ENCODE results near the gene HYOU1. TPM values are rescaled to one million over a fixed set of nuclear protein-coding genes. Genes with fewer than 3 reads are reported as not detected.
A peak's percentile ranks its signal among the peaks of the same experiment; 100 is the strongest.
"Not testable (repeated sequence)": the region's sequence is repeated elsewhere in the genome, so short reads cannot be mapped to it uniquely, and the experiment has no call there.

HYOU1 gene
- total RNA-seq, 2 donors from 2014 or later = 277 to 315 TPM

DNA sequence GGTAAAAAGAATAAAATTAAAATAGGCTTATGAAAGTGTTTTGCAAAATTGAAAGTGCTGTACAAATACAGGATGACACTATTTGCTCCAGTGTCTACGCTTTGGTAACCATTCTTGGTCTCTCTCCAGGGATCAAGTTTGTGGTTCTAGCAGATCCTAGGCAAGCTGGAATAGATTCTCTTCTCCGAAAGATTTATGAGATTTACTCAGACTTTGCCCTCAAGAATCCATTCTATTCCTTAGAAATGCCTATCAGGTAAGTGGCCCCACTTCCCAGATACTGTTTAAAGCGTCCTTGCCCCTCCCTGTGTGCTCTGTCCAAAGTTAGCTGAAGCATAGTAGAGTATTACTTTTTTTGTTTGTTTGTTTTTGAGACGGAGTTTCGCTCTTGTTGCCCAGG lies 35.4 kb downstream of the HYOU1 start:
- Histone ChIP-seq H3K27me3 (ENCODE audit: control insufficient read depth, insufficient read depth, low read length, poor library complexity, severe bottlenecking) (no peaks in the 10 kb centered on the region), H3K27ac (ENCODE audit: low read depth, low read length) (no peak overlapping the region), H3K4me1 (ENCODE audit: control insufficient read depth, insufficient read depth, low read length) (peaks cover 16% of the 10 kb centered on the region), H3K9ac (ENCODE audit: extremely low read depth, low read length, poor library complexity, severe bottlenecking) (no peak overlapping the region), H3K4me3 (ENCODE audit: low read length) (no peak overlapping the region), H3K9me3 (ENCODE audit: control insufficient read depth, low read length) (no peaks in the 10 kb centered on the region), H3K36me3 (ENCODE audit: control insufficient read depth, insufficient read depth, low read length) (peaks cover 55% of the 10 kb centered on the region)
- no peak for DNase-seq
- H3K4me1 Mint-ChIP-seq = peaks cover 33% of the 10 kb centered on the region
- TF ChIP-seq, protein P1, sequence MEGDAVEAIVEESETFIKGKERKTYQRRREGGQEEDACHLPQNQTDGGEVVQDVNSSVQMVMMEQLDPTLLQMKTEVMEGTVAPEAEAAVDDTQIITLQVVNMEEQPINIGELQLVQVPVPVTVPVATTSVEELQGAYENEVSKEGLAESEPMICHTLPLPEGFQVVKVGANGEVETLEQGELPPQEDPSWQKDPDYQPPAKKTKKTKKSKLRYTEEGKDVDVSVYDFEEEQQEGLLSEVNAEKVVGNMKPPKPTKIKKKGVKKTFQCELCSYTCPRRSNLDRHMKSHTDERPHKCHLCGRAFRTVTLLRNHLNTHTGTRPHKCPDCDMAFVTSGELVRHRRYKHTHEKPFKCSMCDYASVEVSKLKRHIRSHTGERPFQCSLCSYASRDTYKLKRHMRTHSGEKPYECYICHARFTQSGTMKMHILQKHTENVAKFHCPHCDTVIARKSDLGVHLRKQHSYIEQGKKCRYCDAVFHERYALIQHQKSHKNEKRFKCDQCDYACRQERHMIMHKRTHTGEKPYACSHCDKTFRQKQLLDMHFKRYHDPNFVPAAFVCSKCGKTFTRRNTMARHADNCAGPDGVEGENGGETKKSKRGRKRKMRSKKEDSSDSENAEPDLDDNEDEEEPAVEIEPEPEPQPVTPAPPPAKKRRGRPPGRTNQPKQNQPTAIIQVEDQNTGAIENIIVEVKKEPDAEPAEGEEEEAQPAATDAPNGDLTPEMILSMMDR (conservative IDR thresholded peaks at IDR 0.05) = no peak
- H3K27ac Mint-ChIP-seq = no peak overlapping the region
- no peak overlapping the region for H3K4me3 Mint-ChIP-seq
- WGBS, 2 experiments (ENCODE audit: insufficient coverage in 1 of 2, insufficient read length in 1 of 2) = 92 to 100% methylated on average over 5 of the region's 5 CpGs
- no peaks in the 10 kb centered on the region for H3K9me3 Mint-ChIP-seq
- H3K27me3 Mint-ChIP-seq (ENCODE audit: insufficient read depth) = no peaks in the 10 kb centered on the region
- peaks cover 64% of the 10 kb centered on the region for H3K36me3 Mint-ChIP-seq (ENCODE audit: low read depth)

- Histone ChIP-seq H3K4me3 (ENCODE audit: low read length) (peak overlapping the region; percentile 99), H3K27me3 (ENCODE audit: control insufficient read depth, insufficient read depth, low read length, poor library complexity, severe bottlenecking) (no peaks in the 10 kb centered on the region), H3K9me3 (ENCODE audit: control insufficient read depth, low read length) (no peaks in the 10 kb centered on the region), H3K27ac (ENCODE audit: low read depth, low read length) (no peak overlapping the region), H3K9ac (ENCODE audit: extremely low read depth, low read length, poor library complexity, severe bottlenecking) (no peak overlapping the region), H3K36me3 (ENCODE audit: control insufficient read depth, insufficient read depth, low read length) (peaks cover 55% of the 10 kb centered on the region), H3K4me1 (ENCODE audit: control insufficient read depth, insufficient read depth, low read length) (peaks cover 16% of the 10 kb centered on the region)
- no peak for DNase-seq
- Mint-ChIP-seq H3K27me3 (ENCODE audit: insufficient read depth) (no peaks in the 10 kb centered on the region), H3K36me3 (ENCODE audit: low read depth) (peaks cover 65% of the 10 kb centered on the region), H3K4me1 (peaks cover 29% of the 10 kb centered on the region), H3K27ac (peak overlapping the region; percentile 79), H3K4me3 (peak overlapping the region; percentile 100), H3K9me3 (no peaks in the 10 kb centered on the region)
- 25 to 71% methylated on average over 1 to 2 of the region's 2 CpGs for WGBS, 2 experiments (ENCODE audit: insufficient coverage in 1 of 2, insufficient read length in 1 of 2)
- TF ChIP-seq, protein P1 (conservative IDR thresholded peaks at IDR 0.05) = no peak
These were observed 37.0 kb downstream of the HYOU1 start for GRCh38 chr11:119019996-119020395.

- peak; percentile 97 for DNase-seq
- H3K27me3 ChIP-seq (ENCODE audit: control insufficient read depth, insufficient read depth, low read length, poor library complexity, severe bottlenecking) = no peaks in the 10 kb centered on the region
- peaks cover 57% of the 10 kb centered on the region for H3K36me3 ChIP-seq (ENCODE audit: control insufficient read depth, insufficient read depth, low read length)
- H3K4me1 ChIP-seq (ENCODE audit: control insufficient read depth, insufficient read depth, low read length) = peaks cover 6% of the 10 kb centered on the region
- Mint-ChIP-seq H3K27ac (peak within 1 kb of the TSS; percentile 97), H3K4me3 (peak within 1 kb of the TSS; percentile 100), H3K36me3 (ENCODE audit: low read depth) (peaks cover 67% of the 10 kb centered on the region), H3K9me3 (no peaks in the 10 kb centered on the region), H3K4me1 (peaks cover 12% of the 10 kb centered on the region), H3K27me3 (ENCODE audit: insufficient read depth) (no peaks in the 10 kb centered on the region)
- TF ChIP-seq, protein P1 (conservative IDR thresholded peaks at IDR 0.05) = no peak
- peak within 1 kb of the TSS; percentile 88 for H3K27ac ChIP-seq (ENCODE audit: low read depth, low read length)
- 0% methylated on average over 37 to 61 of the region's 63 CpGs for WGBS, 2 experiments (ENCODE audit: insufficient coverage in 1 of 2, insufficient read length in 1 of 2)
- H3K9ac ChIP-seq (ENCODE audit: extremely low read depth, low read length, poor library complexity, severe bottlenecking) = peak within 1 kb of the TSS; percentile 94
- peak within 1 kb of the TSS; percentile 99 for H3K4me3 ChIP-seq (ENCODE audit: low read length)
- no peaks in the 10 kb centered on the region for H3K9me3 ChIP-seq (ENCODE audit: control insufficient read depth, low read length)
These were observed 38.7 kb downstream of the HYOU1 start, which contains the start of the genes RPS25 and TRAPPC4 for GRCh38 chr11:119018074-119018938. Gene RPS25 (minus strand): TSS chr11:119018343. CDS start chr11:119018284, 59 bp downstream. Gene TRAPPC4 (plus strand): TSS chr11:119018766. CDS start chr11:119018796, 30 bp downstream.

DNA sequence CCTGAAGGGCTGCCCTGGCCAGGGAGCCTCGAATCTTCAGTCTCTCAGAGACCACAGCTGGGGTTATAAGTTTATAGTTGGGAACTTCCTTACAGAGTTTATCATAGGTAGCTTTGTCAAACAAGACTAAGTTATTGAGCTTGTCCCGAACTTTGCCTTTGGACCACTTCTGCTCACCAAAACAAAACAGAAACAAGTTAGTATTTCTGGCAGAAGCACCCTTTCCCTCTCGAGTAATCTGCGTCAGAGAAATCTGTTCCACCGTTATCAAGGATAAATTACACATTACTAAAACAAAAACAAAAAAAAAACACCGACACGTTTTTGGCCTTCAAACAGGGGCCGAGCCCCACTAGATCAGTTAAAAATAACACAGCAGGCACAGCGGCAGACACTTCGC lies 39.6 kb downstream of the HYOU1 start:
- Histone ChIP-seq H3K27ac (ENCODE audit: low read depth, low read length) (peak overlapping the region; percentile 60), H3K4me3 (ENCODE audit: low read length) (peak overlapping the region; percentile 99), H3K9ac (ENCODE audit: extremely low read depth, low read length, poor library complexity, severe bottlenecking) (peak overlapping the region; percentile 94), H3K36me3 (ENCODE audit: control insufficient read depth, insufficient read depth, low read length) (peaks cover 62% of the 10 kb centered on the region)
- 4 to 11% methylated on average over 5 to 10 of the region's 10 CpGs for WGBS, 2 experiments (ENCODE audit: insufficient coverage in 1 of 2, insufficient read length in 1 of 2)
- not testable (repeated sequence) for H3K9me3 ChIP-seq (ENCODE audit: control insufficient read depth, low read length); H3K27me3 ChIP-seq (ENCODE audit: control insufficient read depth, insufficient read depth, low read length, poor library complexity, severe bottlenecking); DNase-seq; H3K4me1 ChIP-seq (ENCODE audit: control insufficient read depth, insufficient read depth, low read length); H3K9me3 Mint-ChIP-seq; H3K27me3 Mint-ChIP-seq (ENCODE audit: insufficient read depth); H3K4me1 Mint-ChIP-seq
- H3K27ac Mint-ChIP-seq = peak overlapping the region; percentile 97
- peak overlapping the region; percentile 100 for H3K4me3 Mint-ChIP-seq
- peaks cover 71% of the 10 kb centered on the region for H3K36me3 Mint-ChIP-seq (ENCODE audit: low read depth)
